HEK293 (cell line): ENCODE measurements around the gene TSPAN9.

ENCODE experiments used
- CTCF ChIA-PET: fragments of 350-600 bp; formaldehyde crosslinking; extraction: SDS; loops from one replicate; lab custom pipeline; 2021; ENCODE audit warnings: antibody characterized with exemption; lab: Yijun Ruan, JAX
- POLR2A ChIA-PET: fragments of 300-600 bp; formaldehyde crosslinking; extraction: SDS; loops from one replicate; lab custom pipeline; 2020; ENCODE audit warnings: antibody characterized with exemption, inconsistent platforms; lab: Yijun Ruan, JAX
- H3K27ac ChIP-seq: fragments of 200-500 bp; sonication (Bioruptor generic); 2 replicates; pipeline ENCODE4 v1.5.1; 2014; ENCODE audit warnings: low read depth, low read length, control low read depth, inconsistent platforms; ENCODE audit errors: extremely low read depth
- H3K36me3 ChIP-seq, 2 experiments: fragments of 200-500 bp in 1 of 2; sonication (Bioruptor generic) in 1 of 2; 1 replicate in 1 of 2; 2 replicates in 1 of 2; pipeline ENCODE4 v1.5.1; 2014 to 2017; ENCODE audit warnings: inconsistent platforms in 2 of 2, low read length in 2 of 2; ENCODE audit not compliant: control insufficient read depth in 2 of 2, insufficient read depth in 1 of 2
- H3K4me1 ChIP-seq: fragments of 200-500 bp; sonication (Bioruptor generic); 2 replicates; pipeline ENCODE4 v1.5.1; 2014; ENCODE audit warnings: mild to moderate bottlenecking, low read length, inconsistent platforms; ENCODE audit not compliant: control insufficient read depth, insufficient read depth
- H3K4me3 ChIP-seq: 2 replicates; pipeline ENCODE4 v1.5.1; 2011; ENCODE audit warnings: low read depth, mild to moderate bottlenecking, control low read depth, low read length, moderate library complexity
- H3K9me3 ChIP-seq: fragments of 200-500 bp; sonication (Bioruptor generic); 2 replicates; pipeline ENCODE4 v1.5.1; 2014; ENCODE audit warnings: low read depth, low read length, inconsistent platforms; ENCODE audit not compliant: control insufficient read depth, insufficient read depth
- AEBP2 ChIP-seq: fragments of 450-650 bp; formaldehyde crosslinking; IDR thresholded peaks from 2 replicates; pipeline ENCODE4 v1.5.1; 2016; ENCODE audit warnings: missing biosample characterization, missing genetic modification characterization, borderline replicate concordance
- KLF1 ChIP-seq: fragments of 450-650 bp; formaldehyde crosslinking; IDR thresholded peaks from 2 replicates; pipeline ENCODE4 v1.5.1; 2016; ENCODE audit warnings: missing biosample characterization, missing genetic modification characterization
- KLF17 ChIP-seq: fragments of 450-650 bp; formaldehyde crosslinking; IDR thresholded peaks from 2 replicates; pipeline ENCODE4 v1.5.1; 2016; ENCODE audit warnings: missing biosample characterization, missing genetic modification characterization
- PRDM1 ChIP-seq: fragments of 450-650 bp; formaldehyde crosslinking; IDR thresholded peaks from 2 replicates; pipeline ENCODE4; 2016; ENCODE audit warnings: missing biosample characterization, missing genetic modification characterization
- RBAK ChIP-seq: fragments of 450-650 bp; formaldehyde crosslinking; IDR thresholded peaks from 2 replicates; pipeline ENCODE4 v1.5.1; 2016; ENCODE audit warnings: missing biosample characterization, missing genetic modification characterization
- SCRT2 ChIP-seq: fragments of 450-650 bp; formaldehyde crosslinking; IDR thresholded peaks from 2 replicates; pipeline ENCODE4 v1.5.1; 2016; ENCODE audit warnings: missing biosample characterization, missing genetic modification characterization
- ZBTB17 ChIP-seq: fragments of 450-650 bp; formaldehyde crosslinking; IDR thresholded peaks from 2 replicates; pipeline ENCODE4 v1.5.1; 2016; ENCODE audit warnings: missing biosample characterization, missing genetic modification characterization
- ZFP37 ChIP-seq: fragments of 450-650 bp; formaldehyde crosslinking; IDR thresholded peaks from 2 replicates; pipeline ENCODE4 v1.5.1; 2016; ENCODE audit warnings: missing biosample characterization, missing genetic modification characterization
- ZIC2 ChIP-seq: fragments of 450-650 bp; formaldehyde crosslinking; IDR thresholded peaks from 2 replicates; pipeline ENCODE4 v1.5.1; 2016; ENCODE audit warnings: missing biosample characterization, missing genetic modification characterization
- ZNF10 ChIP-seq: fragments of 450-650 bp; formaldehyde crosslinking; IDR thresholded peaks from 2 replicates; pipeline ENCODE4 v1.5.1; 2017; ENCODE audit warnings: missing biosample characterization, missing genetic modification characterization
- ZNF133 ChIP-seq: fragments of 450-650 bp; formaldehyde crosslinking; IDR thresholded peaks from 2 replicates; pipeline ENCODE4 v1.5.1; 2016; ENCODE audit warnings: missing biosample characterization, missing genetic modification characterization
- ZNF138 ChIP-seq: fragments of 450-650 bp; formaldehyde crosslinking; IDR thresholded peaks from 2 replicates; pipeline ENCODE4 v1.5.1; 2016; ENCODE audit warnings: missing biosample characterization, missing genetic modification characterization, borderline replicate concordance
- ZNF302 ChIP-seq: fragments of 450-650 bp; formaldehyde crosslinking; IDR thresholded peaks from 2 replicates; pipeline ENCODE4 v1.5.1; 2016; ENCODE audit warnings: missing biosample characterization, missing genetic modification characterization, low read depth
- ZNF362 ChIP-seq: fragments of 450-650 bp; formaldehyde crosslinking; IDR thresholded peaks from 2 replicates; pipeline ENCODE4 v1.5.1; 2016; ENCODE audit warnings: missing biosample characterization, missing genetic modification characterization
- ZNF404 ChIP-seq: fragments of 450-650 bp; formaldehyde crosslinking; IDR thresholded peaks from 2 replicates; pipeline ENCODE4 v1.5.1; 2017; ENCODE audit warnings: missing biosample characterization, missing genetic modification characterization
- ZNF416 ChIP-seq: fragments of 450-650 bp; formaldehyde crosslinking; IDR thresholded peaks from 2 replicates; pipeline ENCODE4 v1.5.1; 2016; ENCODE audit warnings: missing biosample characterization, missing genetic modification characterization
- ZNF521 ChIP-seq: fragments of 450-650 bp; formaldehyde crosslinking; IDR thresholded peaks from 2 replicates; pipeline ENCODE4 v1.5.1; 2017; ENCODE audit warnings: missing biosample characterization, mild to moderate bottlenecking, missing genetic modification characterization
- ZNF548 ChIP-seq: fragments of 450-650 bp; formaldehyde crosslinking; IDR thresholded peaks from 2 replicates; pipeline ENCODE4 v1.5.1; 2016; ENCODE audit warnings: missing biosample characterization, missing genetic modification characterization
- ZNF600 ChIP-seq: fragments of 450-650 bp; formaldehyde crosslinking; IDR thresholded peaks from 2 replicates; pipeline ENCODE4 v1.5.1; 2016; ENCODE audit warnings: missing biosample characterization, missing genetic modification characterization
- ZNF629 ChIP-seq: fragments of 450-650 bp; formaldehyde crosslinking; IDR thresholded peaks from 2 replicates; pipeline ENCODE4 v1.5.1; 2017; ENCODE audit warnings: missing biosample characterization, missing genetic modification characterization
- ZNF658 ChIP-seq: fragments of 450-650 bp; formaldehyde crosslinking; IDR thresholded peaks from 2 replicates; pipeline ENCODE4; 2016; ENCODE audit warnings: missing biosample characterization, missing genetic modification characterization
- ZNF843 ChIP-seq: fragments of 450-650 bp; formaldehyde crosslinking; IDR thresholded peaks from 2 replicates; pipeline ENCODE4 v1.5.1; 2016; ENCODE audit warnings: missing biosample characterization, missing genetic modification characterization
- ZSCAN23 ChIP-seq: fragments of 450-650 bp; formaldehyde crosslinking; IDR thresholded peaks from 2 replicates; pipeline ENCODE4 v1.5.1; 2016; ENCODE audit warnings: missing biosample characterization, missing genetic modification characterization
- ZSCAN30 ChIP-seq: fragments of 450-650 bp; IDR thresholded peaks from 2 replicates; pipeline ENCODE4 v1.5.1; 2018; ENCODE audit warnings: missing biosample characterization, mild to moderate bottlenecking, missing genetic modification characterization, moderate library complexity

Gene TSPAN9

GRCh38 chr12:3215410-3215975, 138.3 kb downstream of the TSPAN9 start:
- no peaks in the 10 kb centered on the region for H3K36me3 ChIP-seq
- peaks cover 6% of the 10 kb centered on the region; the same call in 1 of the 2 replicates for H3K4me1 ChIP-seq
- POLR2A ChIA-PET: no interaction called here
- H3K27ac ChIP-seq: no peak overlapping the region
- CTCF ChIA-PET: interaction anchor here (0.6 to 7.1 kb wide), 2 partner anchors 13 to 51 kb away, joined by 3 to 36 read pairs; no protein-coding TSS in a partner anchor
- TF ChIP-seq ZNF600 (tag by site-specific recombination): 0 out of 2 replicates have a peak, but pooled peaks have one; percentile 9
- TF ChIP-seq ZNF658 (tag by site-specific recombination): no peak
- TF ChIP-seq ZIC2: peak; percentile 38; the same call in 1 of the 2 replicates
- no peak for TF ChIP-seq ZBTB17 (tag by site-specific recombination)
- no peaks in the 10 kb centered on the region for H3K9me3 ChIP-seq
- H3K4me3 ChIP-seq: no peak overlapping the region

GRCh38 chr12:3216097-3216496, 138.9 kb downstream of the TSPAN9 start:
- H3K9me3 ChIP-seq: no peaks in the 10 kb centered on the region
- CTCF ChIA-PET: interaction anchor here (7.1 kb wide), 1 partner anchor 14 kb away, joined by 36 read pairs; no protein-coding TSS in a partner anchor
- no peaks in the 10 kb centered on the region for H3K36me3 ChIP-seq
- H3K4me3 ChIP-seq: no peak overlapping the region
- H3K4me1 ChIP-seq: peaks cover 6% of the 10 kb centered on the region; the same call in 1 of the 2 replicates
- POLR2A ChIA-PET: no interaction called here
- TF ChIP-seq ZFP37: no peak
- TF ChIP-seq ZNF10 (tag by site-specific recombination): no peak
- no peak for TF ChIP-seq ZNF138
- TF ChIP-seq ZSCAN30 (tag by site-specific recombination): no peak
- TF ChIP-seq ZNF843 (tag by site-specific recombination): no peak
- no peak for TF ChIP-seq AEBP2 (tag by site-specific recombination)
- no peak overlapping the region for H3K27ac ChIP-seq

- CTCF ChIA-PET: interaction anchor here (0.7 to 7.1 kb wide), 5 partner anchors 10 to 83 kb away, joined by 4 to 36 read pairs (median 8); no protein-coding TSS in a partner anchor
- peaks cover 6% of the 10 kb centered on the region; the same call in 1 of the 2 replicates for H3K4me1 ChIP-seq
- POLR2A ChIA-PET: no interaction called here
- H3K9me3 ChIP-seq: no peaks in the 10 kb centered on the region
- no peak overlapping the region for H3K4me3 ChIP-seq
- no peak overlapping the region for H3K27ac ChIP-seq
- TF ChIP-seq ZNF133 (tag by site-specific recombination) (no peak), ZNF521 (no peak), PRDM1 (tag by site-specific recombination) (peak; percentile 45; the same call in 1 of the 2 replicates), SCRT2 (peak; percentile 43), ZNF302 (tag by site-specific recombination) (no peak), ZNF362 (tag by site-specific recombination) (no peak), KLF17 (tag by site-specific recombination) (peak; percentile 51), ZNF629 (tag by site-specific recombination) (peak; percentile 26; the same call in 1 of the 2 replicates), RBAK (tag by site-specific recombination) (no peak), KLF1 (tag by site-specific recombination) (no peak), ZNF548 (no peak), ZNF416 (tag by site-specific recombination) (no peak), ZNF404 (tag by site-specific recombination) (no peak), ZSCAN23 (no peak), ZNF600 (tag by site-specific recombination) (peak; percentile 41; the same call in 1 of the 2 replicates)
- no peaks in the 10 kb centered on the region for H3K36me3 ChIP-seq
Measured at GRCh38 chr12:3216726-3217682, 139.8 kb downstream of the TSPAN9 start.
